Keratinocyte (primary cell): ENCODE data around the gene ANKRD16. TPM values are rescaled to one million over a fixed set of nuclear protein-coding genes. Genes with fewer than 3 reads are reported as not detected.

Experiments used
- DNase-seq: peaks from one replicate; pipeline ENCODE4 v3.0.0-alpha.2; 2011; ENCODE audit warnings: low read depth, missing footprints, low spot score
- FAIRE-seq: peaks from 2 replicates; lab custom pipeline; 2011; peaks lifted over from hg19 to GRCh38; lab: Jason Lieb, UNC
- H2AFZ ChIP-seq: 2 replicates; pipeline ENCODE4 v1.6.0; 2012; ENCODE audit warnings: low read length, control low read depth, inconsistent platforms; ENCODE audit not compliant: control insufficient read depth
- H3K27ac ChIP-seq: 2 replicates; pipeline ENCODE4 v1.5.1; 2011; ENCODE audit warnings: low read length; ENCODE audit not compliant: control insufficient read depth, insufficient read depth
- H3K27me3 ChIP-seq: 3 replicates; pipeline ENCODE4 v1.6.0; 2011; ENCODE audit warnings: low read length; ENCODE audit not compliant: control insufficient read depth, insufficient read depth; ENCODE audit errors: extremely low read depth
- H3K36me3 ChIP-seq, 2 experiments: 2 replicates in 1 of 2; 3 replicates in 1 of 2; pipeline ENCODE4 v1.5.1; 2011; ENCODE audit warnings: low read length in 2 of 2, mild to moderate bottlenecking in 1 of 2; ENCODE audit not compliant: control insufficient read depth in 2 of 2, insufficient read depth in 2 of 2; ENCODE audit errors: extremely low read depth in 1 of 2
- H3K4me1 ChIP-seq: 3 replicates; pipeline ENCODE4 v1.5.1; 2011; ENCODE audit warnings: low read length; ENCODE audit not compliant: control insufficient read depth, insufficient read depth; ENCODE audit errors: extremely low read depth
- H3K4me2 ChIP-seq: 3 replicates; pipeline ENCODE4 v1.6.0; 2011; ENCODE audit warnings: low read depth, low read length; ENCODE audit not compliant: control insufficient read depth, insufficient read depth; ENCODE audit errors: extremely low read depth
- H3K4me3 ChIP-seq, 3 experiments: fragments of 200-600 bp in 1 of 3; sonication (generic) in 1 of 3; 2 replicates in 2 of 3; 3 replicates in 1 of 3; pipeline ENCODE4 v1.5.1; 2011 to 2016; ENCODE audit warnings: low read length in 3 of 3, mild to moderate bottlenecking in 3 of 3, control low read depth in 2 of 3, inconsistent platforms in 1 of 3, low read depth in 1 of 3, mixed read lengths in 1 of 3, mixed run types in 1 of 3, moderate library complexity in 1 of 3; ENCODE audit not compliant: control insufficient read depth in 2 of 3, insufficient read depth in 2 of 3; ENCODE audit errors: extremely low read depth in 1 of 3
- H3K79me2 ChIP-seq: 2 replicates; pipeline ENCODE4 v1.6.0; 2012; ENCODE audit warnings: low read length; ENCODE audit not compliant: control insufficient read depth, insufficient read depth
- H3K9ac ChIP-seq: 3 replicates; pipeline ENCODE4 v1.6.0; 2011; ENCODE audit warnings: low read length; ENCODE audit not compliant: control insufficient read depth, insufficient read depth; ENCODE audit errors: extremely low read depth
- H3K9me1 ChIP-seq: 3 replicates; pipeline ENCODE4 v1.6.0; 2011; ENCODE audit warnings: low read length; ENCODE audit not compliant: control insufficient read depth, insufficient read depth; ENCODE audit errors: extremely low read depth
- H3K9me3 ChIP-seq: 2 replicates; pipeline ENCODE4 v1.5.1; 2012; ENCODE audit warnings: low read depth, low read length; ENCODE audit not compliant: control insufficient read depth
- H4K20me1 ChIP-seq: 3 replicates; pipeline ENCODE4 v1.6.0; 2011; ENCODE audit warnings: low read length; ENCODE audit not compliant: control insufficient read depth, insufficient read depth; ENCODE audit errors: extremely low read depth
- EZH2 ChIP-seq: IDR thresholded peaks from one replicate; pipeline ENCODE4 v1.6.1; 2012; ENCODE audit warnings: inconsistent platforms, mild to moderate bottlenecking, low read length, moderate library complexity
- dilution Hi-C: fragments of 300-500 bp; cut with MboI; formaldehyde crosslinking; loops from one replicate; pipeline ENCODE4 v1.7.0; 2020; ENCODE audit warnings: low sequenced_read_pairs; ENCODE audit not compliant: extremely low pct_ligation_motif_present
- polyA plus RNA-seq, 5 experiments: library from polyadenylated mRNA; depleted of rRNA in 3 of 5; stranded (reverse) in 3 of 5; stranded (forward) in 1 of 5; unstranded in 1 of 5; fragments of >200 nt; gene quantifications; 1 replicate in 1 of 5; 2 replicates in 3 of 5; 3 replicates in 1 of 5; pipeline versions ENCODE4 v1.2.1 to v1.2.3, GENCODE V29; 2011 to 2012; ENCODE audit warnings: missing spikeins in 2 of 5, low read depth in 1 of 5, low replicate concordance in 1 of 5
- TF ChIP-seq, protein P1 (sequence below), 3 experiments: IDR thresholded peaks in 1 of 3; conservative IDR thresholded peaks in 1 of 3; optimal IDR thresholded peaks in 1 of 3; 2 replicates in 2 of 3; 3 replicates in 1 of 3; pipeline versions ENCODE3 to v1.5.1; 2011; ENCODE audit warnings: low read length in 3 of 3, mild to moderate bottlenecking in 3 of 3, moderate library complexity in 2 of 3, control low read depth in 1 of 3, inconsistent platforms in 1 of 3; ENCODE audit not compliant: insufficient read depth in 2 of 3; ENCODE audit errors: extremely low read depth in 1 of 3

ANKRD16 gene
- polyA plus RNA-seq, 1 donor (not counting 4 experiments of a cell fraction or from before 2014, with no cell fraction given): 6.2 TPM

DNA sequence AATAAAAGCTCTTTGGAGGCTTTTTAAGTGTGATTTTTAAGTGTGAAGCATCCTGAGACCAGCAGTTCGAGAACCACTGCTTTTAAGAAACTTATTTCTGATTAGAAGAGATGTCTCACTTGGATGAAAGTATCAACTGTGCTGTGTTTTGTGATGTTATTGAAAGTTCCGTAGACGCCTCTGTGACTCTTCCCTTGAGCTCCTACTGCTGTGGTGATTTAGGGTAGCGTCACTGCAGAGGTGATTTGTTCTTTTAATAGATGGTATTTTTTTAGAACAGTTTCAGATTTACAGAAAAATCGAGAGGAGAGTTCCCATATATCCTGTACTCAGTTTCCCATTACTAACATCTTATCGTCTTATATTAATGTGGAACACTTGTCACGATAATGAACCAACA is 29.9 kb upstream of the ANKRD16 start:
- Histone ChIP-seq H3K4me1 (peaks cover 7% of the 10 kb centered on the region), H3K27me3 (no peaks in the 10 kb centered on the region), H3K4me2 (no peak overlapping the region), H3K36me3 (peaks cover 65 to 67% of the 10 kb centered on the region in 2 experiments), H2AFZ (no peak overlapping the region), H3K4me3 (no peak overlapping the region), H3K9me3 (no peaks in the 10 kb centered on the region), H3K9me1 (no peaks in the 10 kb centered on the region), H3K27ac (no peak overlapping the region), H4K20me1 (no peaks in the 10 kb centered on the region), H3K79me2 (no peaks in the 10 kb centered on the region), H3K9ac (no peak overlapping the region)
- DNase-seq (no peak), FAIRE-seq (no peak)
- dilution Hi-C loops: no loop called here
- TF ChIP-seq EZH2: no peak
- TF ChIP-seq, protein P1, sequence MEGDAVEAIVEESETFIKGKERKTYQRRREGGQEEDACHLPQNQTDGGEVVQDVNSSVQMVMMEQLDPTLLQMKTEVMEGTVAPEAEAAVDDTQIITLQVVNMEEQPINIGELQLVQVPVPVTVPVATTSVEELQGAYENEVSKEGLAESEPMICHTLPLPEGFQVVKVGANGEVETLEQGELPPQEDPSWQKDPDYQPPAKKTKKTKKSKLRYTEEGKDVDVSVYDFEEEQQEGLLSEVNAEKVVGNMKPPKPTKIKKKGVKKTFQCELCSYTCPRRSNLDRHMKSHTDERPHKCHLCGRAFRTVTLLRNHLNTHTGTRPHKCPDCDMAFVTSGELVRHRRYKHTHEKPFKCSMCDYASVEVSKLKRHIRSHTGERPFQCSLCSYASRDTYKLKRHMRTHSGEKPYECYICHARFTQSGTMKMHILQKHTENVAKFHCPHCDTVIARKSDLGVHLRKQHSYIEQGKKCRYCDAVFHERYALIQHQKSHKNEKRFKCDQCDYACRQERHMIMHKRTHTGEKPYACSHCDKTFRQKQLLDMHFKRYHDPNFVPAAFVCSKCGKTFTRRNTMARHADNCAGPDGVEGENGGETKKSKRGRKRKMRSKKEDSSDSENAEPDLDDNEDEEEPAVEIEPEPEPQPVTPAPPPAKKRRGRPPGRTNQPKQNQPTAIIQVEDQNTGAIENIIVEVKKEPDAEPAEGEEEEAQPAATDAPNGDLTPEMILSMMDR (optimal IDR thresholded peaks at IDR 0.05 in 1 of 3, IDR thresholded peaks at IDR 0.05 in 1 of 3, conservative IDR thresholded peaks at IDR 0.05 in 1 of 3; ENCODE audit: extremely low read depth in 1 of 3, insufficient read depth in 2 of 3, low read length in 3 of 3): no peak

DNA sequence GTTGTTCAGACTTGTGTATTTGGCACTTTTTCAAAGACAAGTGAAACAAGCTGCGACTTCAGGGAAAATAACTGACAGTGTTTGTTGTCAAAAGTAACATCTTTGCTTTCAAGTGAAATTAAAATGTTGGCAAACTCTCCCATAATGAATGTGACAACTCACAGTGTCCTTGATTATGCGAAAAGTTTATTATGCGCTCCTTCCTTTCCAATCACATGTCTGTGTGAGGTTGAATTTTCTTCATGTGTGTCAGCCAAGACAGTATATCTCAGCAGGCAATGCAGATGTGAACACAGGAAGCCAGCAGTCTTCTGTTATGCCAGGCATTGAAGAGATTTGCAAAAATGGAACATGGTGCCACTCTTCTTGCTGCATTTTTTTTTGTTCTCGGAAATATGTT is 29.1 kb upstream of the ANKRD16 start:
- no peaks in the 10 kb centered on the region for H3K79me2 ChIP-seq
- H3K9me3 ChIP-seq: no peaks in the 10 kb centered on the region
- H3K4me2 ChIP-seq: no peak overlapping the region
- H3K27ac ChIP-seq: no peak overlapping the region
- no peak overlapping the region for H3K9ac ChIP-seq
- dilution Hi-C loops: no loop called here
- H3K4me1 ChIP-seq: peaks cover 7% of the 10 kb centered on the region
- H3K27me3 ChIP-seq: no peaks in the 10 kb centered on the region
- no peaks in the 10 kb centered on the region for H3K9me1 ChIP-seq
- H4K20me1 ChIP-seq: no peaks in the 10 kb centered on the region
- H3K36me3 ChIP-seq: peaks cover 65% of the 10 kb centered on the region in 2 experiments
- H2AFZ ChIP-seq: no peak overlapping the region
- TF ChIP-seq EZH2: no peak
- TF ChIP-seq, protein P1 (optimal IDR thresholded peaks at IDR 0.05 in 1 of 3, IDR thresholded peaks at IDR 0.05 in 1 of 3, conservative IDR thresholded peaks at IDR 0.05 in 1 of 3; ENCODE audit: extremely low read depth in 1 of 3, insufficient read depth in 2 of 3, low read length in 3 of 3): no peak
- no peak overlapping the region for H3K4me3 ChIP-seq
- FAIRE-seq (no peak), DNase-seq (no peak)
